AG04449 (cell line): ENCODE data around the gene DISC1.

ENCODE experiments used
- CTCF ChIA-PET: fragments of 350-600 bp; formaldehyde crosslinking; extraction: SDS; loops from one replicate; lab custom pipeline; 2021; ENCODE audit warnings: antibody characterized with exemption; lab: Yijun Ruan, JAX
- POLR2A ChIA-PET: fragments of 400-600, 350-600 bp; formaldehyde crosslinking; extraction: SDS; loops from one replicate; lab custom pipeline; 2020; ENCODE audit warnings: antibody characterized with exemption, inconsistent platforms; lab: Yijun Ruan, JAX
- DNase-seq: peaks from one replicate; pipeline ENCODE4 v3.0.0-alpha.2; 2010; ENCODE audit warnings: low read depth, low spot score
- H3K4me3 ChIP-seq: 2 replicates; pipeline ENCODE4 v1.5.1; 2011; ENCODE audit warnings: low read depth, mild to moderate bottlenecking, control low read depth, low read length
- CTCF ChIP-seq: IDR thresholded peaks from one replicate; pipeline ENCODE4 v1.5.1; 2011; ENCODE audit warnings: mild to moderate bottlenecking, moderate library complexity, low read length, control low read depth, inconsistent platforms; ENCODE audit not compliant: insufficient read depth; ENCODE audit errors: missing control alignments

The DISC1 gene

GRCh38 chr1:231735411-231735810 is 108.8 kb downstream of the DISC1 start:
- CTCF ChIA-PET: interaction anchor here (1.7 to 2.4 kb wide), 2 partner anchors 10 to 21 kb away, joined by 4 to 7 read pairs; no protein-coding TSS in a partner anchor
- no peak overlapping the region for H3K4me3 ChIP-seq
- DNase-seq: no peak
- POLR2A ChIA-PET: no interaction called here
- TF ChIP-seq CTCF: no peak

GRCh38 chr1:231735941-231736340 is 109.4 kb downstream of the DISC1 start:
- TF ChIP-seq CTCF: no peak
- H3K4me3 ChIP-seq: no peak overlapping the region
- POLR2A ChIA-PET: no interaction called here
- CTCF ChIA-PET: interaction anchor here (1.7 to 2.4 kb wide), 2 partner anchors 10 to 21 kb away, joined by 4 to 7 read pairs; no protein-coding TSS in a partner anchor
- DNase-seq: no peak

- ChIA-PET POLR2A (no interaction called here), CTCF (no interaction called here)
- no peak for TF ChIP-seq CTCF
- H3K4me3 ChIP-seq: no peak overlapping the region
- no peak for DNase-seq
Observed at GRCh38 chr1:231736464-231736863, 109.9 kb downstream of the DISC1 start.

GRCh38 chr1:231738554-231738953 is 112.0 kb downstream of the DISC1 start:
- H3K4me3 ChIP-seq: no peak overlapping the region
- no peak for DNase-seq
- CTCF ChIA-PET: interaction anchor here (1.1 to 1.7 kb wide), 2 partner anchors 12 to 18 kb away, joined by 4 to 6 read pairs; no protein-coding TSS in a partner anchor
- TF ChIP-seq CTCF: no peak
- POLR2A ChIA-PET: no interaction called here

GRCh38 chr1:231743966-231744365 is 117.4 kb downstream of the DISC1 start:
- ChIA-PET POLR2A (no interaction called here), CTCF (interaction anchor here (0.5 to 2.9 kb wide), 3 partner anchors 9 to 13 kb away, joined by 3 to 18 read pairs (median 3); no protein-coding TSS in a partner anchor)
- TF ChIP-seq CTCF: no peak
- H3K4me3 ChIP-seq: no peak overlapping the region
- no peak for DNase-seq

- ChIA-PET POLR2A (no interaction called here), CTCF (interaction anchor here (2.2 kb wide), 1 partner anchor 8 kb away, joined by 14 read pairs; no protein-coding TSS in a partner anchor)
- DNase-seq: no peak
- no peak for TF ChIP-seq CTCF
- H3K4me3 ChIP-seq: no peak overlapping the region
Observed at GRCh38 chr1:231748760-231749415, 122.3 kb downstream of the DISC1 start.
